ENCODE measurements around the gene SRD5A1.
"Not testable (repeated sequence)": the region's sequence is repeated elsewhere in the genome, so short reads cannot be mapped to it uniquely, and the experiment has no call there.

The SRD5A1 gene

DNA sequence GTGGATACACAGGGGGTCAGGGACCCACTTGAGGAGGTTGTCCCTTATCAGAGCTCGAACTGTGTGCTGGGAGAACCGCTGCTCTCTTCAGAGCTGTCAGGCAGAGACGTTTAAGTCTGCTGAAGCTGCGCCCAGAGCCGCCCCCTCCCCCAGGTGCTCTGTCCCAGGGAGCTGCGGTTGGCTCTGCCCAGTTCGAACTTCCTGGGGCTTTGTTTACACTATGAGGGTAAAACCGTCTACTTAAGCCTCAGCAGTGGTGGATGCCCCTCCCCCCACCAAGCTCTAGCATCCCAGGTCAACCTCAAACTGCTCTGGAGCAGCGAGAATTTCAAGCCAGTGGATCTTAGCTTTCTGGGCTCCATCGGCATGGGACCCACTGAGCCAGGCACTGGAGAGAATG is 15.9 kb downstream of the SRD5A1 start:
- DNase-seq, result no peak

DNA sequence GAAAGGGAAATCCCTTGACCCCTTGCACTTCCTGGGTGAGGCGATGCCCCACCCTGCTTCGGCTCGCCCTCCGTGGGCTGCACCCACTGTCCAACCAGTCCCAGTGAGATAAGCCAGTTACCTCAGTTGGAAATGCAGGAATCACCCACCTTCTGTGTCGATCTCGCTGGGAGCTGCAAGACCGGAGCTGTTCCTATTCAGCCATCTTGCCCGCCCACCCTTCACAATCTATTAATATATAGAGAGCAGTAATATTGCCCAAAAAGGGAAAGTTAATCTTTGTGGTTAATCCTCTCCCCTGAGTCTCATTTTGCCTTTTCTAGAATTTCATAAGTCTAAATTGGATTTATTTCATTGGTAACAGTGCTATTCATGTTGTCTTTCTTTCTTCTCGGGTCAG is 16.4 kb downstream of the SRD5A1 start:
- no peak for DNase-seq

DNA sequence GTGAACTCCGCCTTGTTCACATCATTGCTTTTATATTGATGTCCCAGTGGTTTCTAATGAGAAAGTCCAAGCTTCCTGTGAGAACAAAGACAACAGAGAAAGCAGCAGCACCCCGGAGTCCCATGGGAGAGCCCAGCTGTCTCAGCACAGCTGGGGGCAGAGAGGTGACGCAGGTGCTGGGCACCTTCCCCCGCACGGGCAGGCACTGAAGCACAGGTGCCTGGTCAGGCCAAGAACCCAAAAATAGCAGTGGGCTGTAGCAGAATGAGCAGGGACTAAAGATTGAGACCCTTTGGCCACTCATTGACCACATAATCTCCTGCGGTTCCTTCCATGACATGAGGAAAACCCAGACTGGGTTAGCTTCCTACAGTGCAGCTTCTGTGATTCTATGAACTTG is 18.8 kb downstream of the SRD5A1 start:
- no peak for DNase-seq

DNA sequence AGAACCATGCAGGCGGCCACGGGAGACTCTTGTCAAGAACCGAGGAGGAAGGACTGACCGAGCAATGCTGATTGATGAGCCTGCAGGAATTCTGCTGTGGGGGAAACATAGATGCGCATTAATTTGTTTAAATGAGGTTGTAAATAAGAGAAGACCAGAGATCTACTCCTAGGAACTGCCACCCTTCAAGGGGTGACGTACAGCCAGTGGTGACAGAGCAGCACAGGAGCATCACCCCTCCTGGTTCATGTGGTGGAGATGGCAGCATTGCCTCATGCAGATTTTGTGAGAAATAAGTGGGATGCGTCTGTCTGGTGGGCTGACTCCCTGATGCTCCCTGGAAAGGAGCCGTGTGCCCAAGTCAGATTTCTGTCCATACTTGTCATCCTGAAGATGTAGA is 22.2 kb downstream of the SRD5A1 start:
- DNase-seq, result no peak

DNA sequence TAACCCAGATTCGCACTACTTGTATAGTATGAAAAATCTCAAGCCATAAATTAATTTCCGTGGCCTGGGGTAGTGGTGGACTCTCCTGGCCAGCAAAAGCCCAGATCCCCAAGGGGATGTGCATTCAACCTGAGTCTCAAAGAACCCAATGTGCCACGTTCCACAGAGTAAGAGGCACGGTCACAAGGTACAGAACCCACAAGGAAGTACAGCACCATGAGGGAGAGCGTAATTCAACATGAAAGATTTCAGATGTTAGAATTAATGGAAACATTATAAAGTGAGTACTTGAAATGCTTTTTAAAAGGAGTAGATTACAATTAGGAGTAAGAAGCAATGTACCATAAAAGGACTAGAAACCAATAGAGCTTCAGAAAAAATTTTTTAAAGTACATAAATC is 23.4 kb downstream of the SRD5A1 start:
- DNase-seq, result no peak

DNA sequence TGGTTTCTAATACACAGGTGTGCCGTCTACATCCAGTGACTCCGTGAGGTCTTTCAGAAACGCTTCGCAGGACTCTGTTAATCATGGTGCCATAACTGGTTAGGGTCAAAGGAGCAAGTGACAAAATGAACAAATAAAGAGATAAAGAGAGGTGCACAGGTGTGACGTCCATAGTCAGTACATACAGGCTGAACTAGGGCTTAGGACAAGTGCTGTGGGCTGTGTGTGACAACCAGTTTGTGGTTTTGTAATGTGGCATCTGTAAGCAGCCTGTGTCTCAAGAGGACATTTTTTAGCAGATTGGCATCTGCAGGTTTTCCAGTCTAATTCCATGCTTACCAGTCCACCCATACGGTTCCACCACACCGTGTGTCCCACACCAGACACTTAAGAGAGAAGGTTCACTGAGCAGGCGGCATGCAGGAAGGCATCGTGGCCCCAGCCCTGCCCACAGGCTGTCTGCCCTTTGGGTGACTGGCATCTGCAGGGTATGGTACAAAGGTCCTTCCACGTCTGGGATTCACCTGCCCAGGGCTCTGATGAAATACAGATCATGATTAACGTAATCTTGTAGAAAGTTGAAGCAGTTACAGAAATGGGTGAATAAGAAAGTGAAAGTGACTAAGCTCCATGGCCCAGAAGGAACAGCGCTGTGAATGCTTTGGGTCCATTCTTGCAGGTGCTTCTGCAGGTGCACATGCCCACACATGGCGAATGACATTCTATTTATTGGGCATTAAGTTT is 26.9 kb downstream of the SRD5A1 start:
- no peak for DNase-seq

DNA sequence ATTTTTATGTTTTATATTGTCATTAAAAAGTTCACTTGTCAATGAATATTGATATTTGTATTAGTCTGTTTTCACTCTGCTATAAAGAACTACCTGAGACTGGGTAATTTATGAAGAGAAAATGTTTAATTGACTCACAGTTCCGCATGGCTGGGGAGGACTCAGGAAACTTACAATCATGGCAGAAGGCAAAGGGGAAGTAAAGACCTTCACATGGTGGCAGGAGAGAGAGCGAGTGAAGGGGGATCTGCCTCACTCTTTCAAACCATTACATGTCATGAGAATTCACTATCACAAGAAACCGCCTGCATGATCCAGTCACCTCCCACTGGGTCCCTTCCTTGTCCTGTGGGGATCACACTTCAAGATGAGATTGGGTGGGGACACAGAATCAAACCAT is 27.4 kb downstream of the SRD5A1 start:
- no peak for DNase-seq

DNA sequence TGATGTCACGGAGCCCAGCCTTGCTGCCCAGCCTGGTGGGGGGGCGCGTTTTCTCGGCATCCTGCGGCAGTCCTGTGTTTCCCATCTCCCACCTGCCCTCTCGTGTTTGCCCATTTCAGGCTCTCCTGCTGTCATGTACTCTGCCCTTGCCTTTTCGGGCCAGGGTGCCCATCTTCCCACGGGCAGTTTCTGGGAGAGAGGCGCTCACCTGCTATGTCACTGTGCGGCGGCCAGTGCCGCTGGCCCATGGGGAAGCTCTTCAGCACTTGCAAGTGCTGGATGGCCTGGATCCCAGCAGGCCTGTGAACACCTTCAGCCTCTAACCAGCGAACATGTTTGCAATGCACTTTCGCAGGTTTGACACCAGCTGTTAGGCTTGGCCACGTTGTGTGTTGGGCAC is 33.5 kb downstream of the SRD5A1 start:
- no peak for DNase-seq

DNA sequence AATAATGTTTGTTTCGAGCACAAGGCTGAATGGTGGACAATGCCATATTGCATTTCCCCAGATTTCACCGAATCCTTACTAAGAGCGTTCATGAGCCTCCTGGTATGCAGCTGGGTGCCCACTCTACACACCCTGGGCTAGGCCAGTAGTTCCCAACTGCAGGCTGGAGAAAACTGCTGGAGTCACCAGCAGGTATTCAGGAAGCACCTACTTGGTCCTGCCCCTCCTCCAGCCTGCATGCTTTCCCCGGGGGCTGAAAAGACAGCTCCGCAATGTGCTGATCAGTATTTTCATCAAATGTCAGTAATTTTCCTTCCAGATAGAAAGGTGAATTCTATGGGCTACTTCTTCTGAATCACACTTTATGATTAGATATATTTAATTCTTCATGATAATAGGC is 34.4 kb downstream of the SRD5A1 start:
- no peak for DNase-seq

DNA sequence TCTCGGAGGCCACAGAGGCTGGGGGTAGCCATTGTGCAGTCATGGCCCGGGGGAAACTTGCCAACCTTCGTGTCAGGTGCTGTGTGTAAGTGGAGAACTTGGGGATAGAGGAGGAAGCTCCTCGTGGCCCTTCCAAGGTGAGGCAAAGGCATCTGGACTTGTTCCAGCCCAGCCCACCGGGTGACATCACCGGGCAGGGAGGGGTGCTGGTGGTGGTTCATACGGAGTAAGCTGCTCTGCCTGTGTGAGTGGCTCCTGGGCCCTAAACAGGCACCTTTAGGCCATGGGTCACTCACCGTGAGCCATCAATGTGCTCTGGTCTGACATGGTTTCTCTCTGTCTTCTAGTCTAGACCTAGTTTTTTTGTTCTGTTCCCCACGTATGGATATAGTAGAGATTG is 35.5 kb downstream of the SRD5A1 start:
- DNase-seq, result not testable (repeated sequence)

DNA sequence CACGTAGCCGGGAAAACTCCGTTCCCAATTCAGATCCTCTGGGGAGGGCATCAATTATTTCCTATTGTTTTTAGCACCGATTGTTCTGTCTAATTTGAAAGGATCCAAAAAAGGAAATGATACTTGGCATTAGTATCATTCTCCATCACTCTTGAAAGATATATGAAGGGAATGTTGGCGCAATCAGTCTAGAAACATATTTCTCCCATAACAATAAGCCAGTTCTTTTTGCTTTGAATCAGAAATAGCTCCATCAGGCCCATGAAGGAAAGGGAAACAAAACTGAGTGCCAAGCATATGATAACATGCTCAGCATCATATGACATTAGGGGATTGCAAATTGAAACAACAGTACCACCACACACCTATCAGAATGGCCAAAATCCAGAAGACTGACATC is 39.8 kb downstream of the SRD5A1 start:
- no peak for DNase-seq

DNA sequence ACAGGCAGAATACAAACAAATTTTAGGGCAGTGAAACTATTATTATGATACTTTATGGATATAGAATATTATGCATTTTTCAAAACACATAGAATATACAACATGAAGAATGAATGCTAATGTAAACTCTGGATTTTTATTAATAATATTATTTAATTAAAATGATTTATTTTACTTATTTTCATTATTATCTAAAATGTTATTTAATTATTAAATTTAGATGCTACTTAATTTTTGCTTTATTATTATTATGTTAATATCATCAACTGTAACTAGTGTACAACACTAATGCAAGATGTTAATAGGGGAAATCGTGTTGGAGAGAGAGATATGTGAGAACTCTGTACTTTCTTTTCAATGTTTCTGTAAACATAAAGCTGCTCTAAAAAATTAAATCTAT is 40.7 kb downstream of the SRD5A1 start:
- DNase-seq, result no peak

DNA sequence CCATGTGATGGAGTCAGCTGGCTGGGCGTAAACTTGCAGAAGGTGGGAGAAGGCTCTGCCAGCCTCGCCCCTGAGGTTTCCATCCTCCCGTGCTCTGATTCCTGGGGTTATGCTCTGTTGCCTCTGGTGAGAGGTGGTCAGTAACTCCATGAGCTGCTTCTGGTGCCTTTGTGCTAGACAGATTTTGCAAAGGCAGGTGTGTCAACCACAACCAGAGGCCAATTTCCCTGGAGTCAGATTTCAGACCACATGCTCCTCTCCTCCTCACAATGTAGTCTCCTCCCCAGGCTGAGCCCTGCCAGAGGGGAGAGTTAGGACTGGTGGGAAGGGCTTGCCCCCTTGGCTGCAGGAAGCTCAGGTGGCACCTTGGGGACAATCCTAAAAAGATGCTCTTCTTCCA is 41.2 kb downstream of the SRD5A1 start:
- no peak for DNase-seq

DNA sequence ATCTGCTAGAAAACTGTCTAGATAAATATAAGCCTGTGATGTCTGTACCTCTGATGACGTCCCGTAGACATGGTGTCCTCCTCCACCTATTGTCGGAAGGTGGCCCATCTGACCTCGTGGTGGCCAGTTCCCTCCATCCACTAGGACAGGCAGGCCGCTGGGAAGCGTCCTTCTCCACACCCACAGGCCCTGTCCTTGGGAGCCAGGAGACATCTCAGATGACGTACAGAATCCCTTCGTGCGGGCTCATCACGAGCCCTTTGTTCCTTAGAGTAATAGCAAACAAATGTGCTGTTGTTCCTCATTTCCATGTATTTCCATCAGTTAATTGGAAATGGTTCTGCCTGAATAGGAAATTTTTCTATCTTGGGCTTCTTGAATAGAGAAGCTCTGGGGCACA is 41.6 kb downstream of the SRD5A1 start:
- no peak for DNase-seq

DNA sequence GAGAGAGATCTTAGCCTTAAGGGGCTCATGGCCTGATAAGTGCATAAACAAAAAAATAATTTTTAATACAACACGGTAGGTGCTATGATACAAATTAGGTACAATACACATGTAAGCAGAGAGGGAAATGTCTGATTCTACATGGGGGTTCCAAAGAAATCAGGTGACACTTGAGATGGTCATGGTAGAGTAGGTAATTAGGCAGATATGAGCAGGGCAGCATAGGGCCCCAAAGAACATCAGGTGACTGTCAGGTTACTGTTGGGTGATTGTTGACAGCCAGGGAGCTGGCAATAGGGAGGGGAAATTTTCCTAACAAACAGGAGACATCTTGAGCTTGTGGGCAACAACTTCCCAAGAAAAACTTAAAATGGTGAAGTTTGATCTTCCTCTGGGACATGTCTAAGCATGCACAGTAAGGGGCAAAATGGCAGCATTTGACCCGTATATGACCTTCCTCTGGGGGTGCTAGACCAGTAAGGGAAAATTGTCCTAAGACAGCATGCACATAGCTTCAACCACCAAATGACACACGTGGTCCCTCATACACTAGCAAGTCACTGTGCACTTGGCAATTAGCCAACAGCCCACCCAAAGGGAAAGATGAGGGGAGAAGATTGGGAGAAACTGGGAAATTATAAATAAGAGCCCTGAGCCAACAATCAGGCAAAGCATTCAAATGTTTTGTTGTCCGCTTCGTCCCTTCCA is 42.7 kb downstream of the SRD5A1 start:
- DNase-seq, result no peak

DNA sequence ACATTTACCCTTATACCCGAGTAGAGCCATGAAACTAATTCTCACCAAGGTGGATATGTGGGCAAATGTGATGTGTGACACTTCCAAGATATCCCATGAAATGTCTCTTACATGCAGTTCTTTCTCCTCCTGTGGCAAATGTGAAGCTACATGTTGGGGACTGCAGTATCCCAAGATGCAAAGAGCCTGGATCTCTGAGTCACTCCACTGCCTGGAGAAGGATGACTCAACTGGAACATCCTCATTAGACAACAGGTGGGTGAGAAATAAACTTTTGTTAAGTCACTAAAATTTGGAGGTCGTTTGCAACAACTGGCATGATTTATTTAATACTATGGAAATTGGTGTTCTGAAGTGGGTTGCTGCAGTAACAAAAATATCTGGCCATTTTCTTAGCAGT is 43.5 kb downstream of the SRD5A1 start:
- DNase-seq, result no peak

DNA sequence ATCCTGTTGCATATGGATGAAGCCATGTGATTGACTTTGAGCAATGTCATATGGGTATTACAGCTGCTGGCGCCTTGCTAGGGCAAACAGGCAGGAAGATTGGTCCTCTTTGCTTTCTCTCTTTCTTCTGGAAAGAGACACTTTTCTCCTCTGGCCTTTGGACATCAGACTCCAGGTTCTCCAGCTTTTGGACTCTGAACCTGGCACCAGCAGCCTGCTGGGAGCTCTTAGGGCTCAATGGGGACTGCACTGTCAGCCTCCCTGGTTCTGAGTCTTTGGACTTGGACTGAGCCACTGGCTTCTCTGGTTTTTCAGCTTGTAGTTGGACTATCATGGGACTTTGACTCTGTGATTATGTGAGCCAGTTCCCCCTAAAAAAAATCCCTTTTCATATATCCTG is 45.1 kb downstream of the SRD5A1 start:
- no peak for DNase-seq

DNA sequence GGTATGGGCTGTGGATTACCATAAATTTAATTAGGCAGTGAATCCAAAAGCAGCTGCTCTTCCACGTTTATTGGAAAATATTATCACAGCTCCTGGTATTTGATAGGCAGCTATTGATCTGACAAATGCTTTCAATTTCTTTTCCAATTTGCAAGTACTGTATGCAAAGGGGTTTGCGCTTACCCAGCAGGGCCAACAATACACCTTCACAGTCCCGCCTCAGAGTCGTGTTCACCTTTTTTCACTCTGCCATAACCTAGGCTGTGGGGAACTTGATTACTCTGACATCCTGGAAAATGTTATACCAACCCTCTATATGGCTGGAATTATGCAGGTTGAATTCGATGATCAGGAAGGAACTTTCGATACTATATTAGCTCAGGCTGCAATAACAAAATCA is 47.7 kb downstream of the SRD5A1 start:
- no peak for DNase-seq

DNA sequence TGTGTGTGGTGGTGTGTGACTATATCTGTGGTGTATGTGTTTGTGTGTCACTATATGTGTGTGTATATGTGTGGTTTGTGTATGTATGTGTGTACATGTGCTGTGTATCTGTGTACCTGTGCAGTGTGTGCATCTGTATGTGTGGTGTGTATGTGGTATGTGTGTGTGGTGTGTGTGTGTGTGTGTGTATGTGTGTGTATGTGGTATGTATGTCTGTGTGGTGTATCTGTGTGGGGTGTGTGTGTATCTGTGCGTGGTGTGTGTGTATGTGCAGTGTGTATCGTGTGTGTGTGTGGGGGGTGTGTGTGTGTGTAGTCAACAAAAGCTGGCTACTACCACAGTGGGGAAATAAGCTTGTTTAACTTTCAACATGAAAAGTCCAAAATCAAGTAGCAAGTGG is 48.4 kb downstream of the SRD5A1 start:
- DNase-seq, result no peak

DNA sequence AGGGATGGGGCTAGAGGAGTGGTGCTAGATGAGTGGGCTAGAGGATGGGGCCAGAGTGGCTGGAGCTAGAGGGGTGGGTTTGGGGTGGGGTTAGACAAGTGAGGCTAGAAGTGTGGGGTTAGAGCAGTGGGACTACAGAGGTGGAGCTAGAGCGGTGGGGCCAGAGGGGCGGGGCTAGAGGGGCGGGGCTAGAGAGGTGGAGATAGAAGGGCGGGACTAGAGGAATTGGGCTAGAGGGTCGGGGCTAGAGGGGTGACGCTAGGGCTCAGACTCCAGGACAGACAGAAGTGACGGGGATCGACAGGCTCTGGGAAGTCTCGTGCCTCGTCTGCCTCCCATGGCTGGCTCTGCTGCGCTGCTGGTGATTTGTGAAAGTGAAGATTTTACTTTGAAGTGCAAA is 49.0 kb downstream of the SRD5A1 start:
- no peak for DNase-seq

DNA sequence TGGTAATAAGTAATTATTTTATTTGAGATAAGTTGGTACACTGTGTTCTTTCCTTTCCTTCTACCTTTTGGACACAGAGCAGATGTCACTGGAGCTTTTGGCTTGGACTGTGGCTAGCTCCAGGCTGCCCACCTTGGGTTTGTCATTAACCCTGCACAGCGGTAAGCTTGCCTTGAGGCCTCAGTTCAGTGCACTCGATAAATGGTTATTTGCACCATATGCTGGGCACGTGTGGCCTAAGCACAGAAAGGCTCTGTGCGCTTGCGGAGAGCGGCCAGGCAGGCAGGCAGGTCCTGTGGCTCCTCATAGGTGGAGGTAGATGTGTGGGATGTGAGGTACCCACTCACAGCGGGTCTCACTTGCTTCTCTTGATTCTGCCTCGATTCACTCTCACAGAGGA is 50.0 kb downstream of the SRD5A1 start:
- no peak for DNase-seq

DNA sequence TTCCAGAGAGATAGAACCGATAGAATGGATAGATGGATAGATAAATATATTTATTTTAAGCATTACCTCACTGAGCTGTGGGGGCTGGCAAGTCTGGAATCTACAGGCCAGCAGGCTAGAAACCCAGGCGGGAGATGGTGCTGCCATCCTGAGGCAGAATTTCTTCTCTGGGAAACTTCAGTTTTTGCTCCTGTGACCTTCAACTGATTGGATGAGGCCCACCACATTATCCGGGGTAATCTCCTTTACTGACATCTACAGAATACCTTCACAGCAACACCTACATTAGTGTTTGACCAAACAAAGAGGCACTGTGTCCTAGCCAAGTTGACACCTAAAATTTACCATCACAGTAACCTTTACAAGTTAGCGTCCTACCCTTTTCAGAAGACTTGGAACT is 50.8 kb downstream of the SRD5A1 start:
- no peak for DNase-seq

DNA sequence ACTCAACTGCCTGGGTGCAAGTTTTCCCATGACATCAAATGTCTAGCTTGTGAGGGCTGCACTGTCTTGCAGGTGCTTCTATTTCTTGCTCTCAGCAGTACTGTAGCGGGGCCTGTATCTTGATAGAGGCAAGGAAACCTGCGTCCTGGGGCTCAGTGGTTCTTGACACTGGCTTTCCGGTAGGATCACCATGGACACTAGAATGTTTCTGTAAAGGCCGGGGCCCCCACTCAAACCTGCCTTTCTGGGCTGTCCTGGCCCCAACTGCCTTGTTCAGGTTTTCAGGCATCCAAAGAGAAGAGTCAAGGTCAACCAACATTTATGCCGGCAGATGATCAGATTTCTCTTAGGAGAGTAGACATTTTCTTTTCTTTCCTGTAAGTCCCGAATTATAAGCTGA is 53.3 kb downstream of the SRD5A1 start:
- DNase-seq, result no peak

DNA sequence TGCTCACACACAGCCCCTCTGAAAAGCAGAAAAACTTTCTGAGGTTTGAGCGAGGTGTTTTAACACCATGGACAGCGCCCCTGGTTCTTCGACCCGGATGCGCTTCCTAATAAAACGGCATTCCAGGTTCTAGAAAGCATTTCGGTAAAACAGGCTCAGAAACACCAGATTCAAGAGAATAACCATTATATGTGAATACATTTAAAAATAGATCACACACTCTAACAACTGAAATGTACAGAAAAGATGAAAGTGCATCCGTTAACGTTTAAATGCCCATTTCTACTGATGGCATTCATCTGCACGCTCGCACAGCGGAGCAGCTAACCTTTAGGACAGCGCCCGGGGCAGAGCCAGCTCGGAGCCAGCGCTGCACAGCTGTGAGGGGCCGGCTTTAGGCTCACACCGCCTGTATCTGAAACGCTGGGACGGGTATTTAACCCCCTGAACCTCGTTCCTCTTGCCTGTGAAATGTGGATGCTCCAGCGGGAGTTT is 53.7 kb downstream of the SRD5A1 start:
- DNase-seq, result no peak

DNA sequence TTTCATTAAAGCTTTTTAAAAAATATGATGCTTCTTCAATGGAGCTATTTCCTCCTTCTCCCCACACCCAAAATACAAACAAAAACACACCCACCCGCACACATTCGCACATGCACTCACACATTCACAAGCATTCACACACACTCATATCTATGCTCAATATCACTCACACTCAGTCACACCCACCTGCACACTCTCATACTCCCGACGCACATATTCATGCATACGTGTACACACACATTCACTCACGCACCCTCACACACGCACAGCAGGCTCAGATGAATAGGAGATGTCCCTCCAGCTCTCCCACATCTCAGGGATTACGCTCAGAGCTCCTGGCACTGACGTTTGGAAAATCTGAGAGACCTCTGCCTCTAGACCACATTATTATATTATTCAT is 54.3 kb downstream of the SRD5A1 start:
- DNase-seq, result no peak

All from cortex of kidney (tissue), 1 donor.